HG03521 (cell line): ENCODE results near the gene NOS3.
A peak's percentile ranks its signal among the peaks of the same experiment; 100 is the strongest.

Experiments
- ATAC-seq: cut with Tn5 transposase; IDR thresholded peaks from one replicate; pipeline ENCODE4 v1.9.1; 2021; ENCODE audit warnings: mild to moderate bottlenecking, moderate library complexity; ENCODE audit not compliant: unreplicated experiment

The NOS3 gene

GRCh38 chr7:150951521-150951920, 39.3 kb upstream of the NOS3 start:
- no peak for ATAC-seq

GRCh38 chr7:150952331-150953050, 38.3 kb upstream of the NOS3 start:
- no peak for ATAC-seq

- ATAC-seq = no peak
Measured at GRCh38 chr7:150953061-150953997, 37.5 kb upstream of the NOS3 start.

- ATAC-seq = no peak
Measured at GRCh38 chr7:150954201-150954985, 36.4 kb upstream of the NOS3 start.

GRCh38 chr7:150954986-150955518, 35.8 kb upstream of the NOS3 start:
- no peak for ATAC-seq

- ATAC-seq = no peak
Measured at GRCh38 chr7:150955519-150956394, 35.1 kb upstream of the NOS3 start.

GRCh38 chr7:150956395-150957132, 34.3 kb upstream of the NOS3 start:
- ATAC-seq = no peak

- ATAC-seq = no peak
Measured at GRCh38 chr7:150957133-150958020, 33.4 kb upstream of the NOS3 start.

GRCh38 chr7:150958062-150958552, 32.7 kb upstream of the NOS3 start:
- ATAC-seq = no peak

- no peak for ATAC-seq
Measured at GRCh38 chr7:150958597-150958996, 32.2 kb upstream of the NOS3 start.

- ATAC-seq = no peak
Measured at GRCh38 chr7:150959081-150959480, 31.7 kb upstream of the NOS3 start.

- ATAC-seq = no peak
Measured at GRCh38 chr7:150959739-150960734, 30.8 kb upstream of the NOS3 start.

GRCh38 chr7:150961510-150962289, 29.1 kb upstream of the NOS3 start:
- no peak for ATAC-seq

- ATAC-seq = no peak
Measured at GRCh38 chr7:150962290-150962552, 28.6 kb upstream of the NOS3 start.

GRCh38 chr7:150962553-150963399, 28.0 kb upstream of the NOS3 start:
- peak; percentile 72 for ATAC-seq
